Kidney tubule cell (primary cell): Measurements from ENCODE around the gene ANKDD1A.

Experiments used
- DNase-seq: peaks from one replicate; pipeline ENCODE4 v3.0.0-alpha.2; 2018; ENCODE audit warnings: low spot score

ANKDD1A gene

GRCh38 chr15:64911311-64912186, at the start of gene ANKDD1A:
TSS of gene ANKDD1A (plus strand) at chr15:64911902. CDS start at chr15:64911931, 29 bp downstream.
- peak; percentile 46 for DNase-seq

GRCh38 chr15:64861960-64862359, 49.7 kb upstream of the ANKDD1A start:
- DNase-seq, result no peak

- DNase-seq, result no peak
Observed at GRCh38 chr15:64862408-64862807, 49.3 kb upstream of the ANKDD1A start.

GRCh38 chr15:64864068-64864467, 47.6 kb upstream of the ANKDD1A start:
- DNase-seq, result no peak

DNA sequence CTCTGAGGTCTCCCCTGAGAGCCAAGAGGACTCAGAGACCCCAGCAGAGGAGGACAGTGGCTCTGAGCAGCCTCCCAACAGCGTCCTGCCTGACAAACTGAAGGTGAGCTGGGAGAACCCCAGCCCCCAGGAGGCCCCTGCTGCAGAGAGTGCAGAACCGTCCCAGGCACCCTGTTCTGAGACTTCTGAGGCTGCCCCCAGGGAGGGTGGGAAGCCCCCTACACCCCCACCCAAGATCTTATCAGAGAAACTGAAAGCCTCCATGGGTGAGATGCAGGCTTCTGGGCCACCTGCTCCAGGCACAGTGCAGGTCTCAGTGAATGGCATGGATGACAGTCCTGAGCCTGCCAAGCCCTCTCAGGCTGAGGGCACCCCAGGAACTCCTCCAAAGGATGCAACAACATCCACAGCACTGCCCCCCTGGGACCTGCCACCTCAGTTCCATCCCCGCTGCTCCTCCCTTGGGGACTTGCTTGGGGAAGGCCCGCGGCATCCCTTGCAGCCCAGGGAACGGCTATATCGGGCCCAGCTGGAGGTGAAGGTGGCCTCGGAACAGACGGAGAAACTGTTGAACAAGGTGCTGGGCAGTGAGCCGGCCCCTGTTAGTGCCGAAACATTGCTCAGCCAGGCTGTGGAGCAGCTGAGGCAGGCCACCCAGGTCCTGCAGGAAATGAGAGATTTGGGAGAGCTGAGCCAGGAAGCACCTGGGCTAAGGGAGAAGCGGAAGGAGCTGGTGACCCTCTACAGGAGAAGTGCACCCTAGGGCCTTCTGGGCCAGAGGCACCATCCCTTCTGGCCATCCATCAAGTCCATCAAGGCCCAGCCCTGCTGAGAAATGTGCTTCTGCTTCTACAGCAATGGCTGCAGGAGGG, 46.3 kb upstream of the ANKDD1A start:
- no peak for DNase-seq

- DNase-seq, result peak; percentile 30
Observed at GRCh38 chr15:64865998-64866520, 45.6 kb upstream of the ANKDD1A start.

DNA sequence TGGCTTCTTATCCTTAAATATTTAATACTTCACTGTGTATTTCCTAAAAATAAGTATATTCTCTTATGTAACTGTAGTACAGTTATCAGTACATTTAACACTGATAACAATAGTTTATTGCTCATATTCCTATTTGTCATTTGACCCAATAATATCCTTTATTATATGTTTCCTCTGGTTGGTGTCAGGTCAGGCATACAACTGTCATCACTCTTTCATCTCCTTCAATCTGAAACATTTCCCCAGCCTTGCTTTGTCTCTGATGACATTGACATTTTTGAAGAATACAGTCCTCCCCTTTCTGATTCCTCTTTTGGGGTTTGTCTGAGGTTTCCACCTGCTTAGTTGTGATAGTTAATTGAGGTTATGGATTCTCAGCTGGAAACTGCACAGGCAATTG, 42.2 kb upstream of the ANKDD1A start:
- no peak for DNase-seq

DNA sequence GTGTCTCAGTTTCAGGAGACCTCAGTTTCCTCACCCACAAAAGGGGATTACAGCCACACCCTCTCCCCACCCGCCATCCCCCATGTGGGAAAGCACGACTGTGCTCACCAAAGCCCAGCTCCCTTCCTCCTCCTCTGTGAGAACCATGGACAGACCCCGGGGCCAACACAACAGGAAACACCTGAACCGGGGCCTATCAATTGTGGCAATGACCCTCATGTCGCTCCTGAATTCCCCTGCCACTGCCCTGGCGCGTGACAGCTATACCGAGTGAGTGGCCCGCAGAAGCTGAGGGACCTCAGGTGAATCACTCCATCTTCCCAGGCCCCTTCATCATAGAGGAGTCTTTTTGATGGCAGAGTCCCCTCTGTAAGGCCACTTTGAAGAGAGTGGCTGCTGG, 41.3 kb upstream of the ANKDD1A start:
- no peak for DNase-seq

DNA sequence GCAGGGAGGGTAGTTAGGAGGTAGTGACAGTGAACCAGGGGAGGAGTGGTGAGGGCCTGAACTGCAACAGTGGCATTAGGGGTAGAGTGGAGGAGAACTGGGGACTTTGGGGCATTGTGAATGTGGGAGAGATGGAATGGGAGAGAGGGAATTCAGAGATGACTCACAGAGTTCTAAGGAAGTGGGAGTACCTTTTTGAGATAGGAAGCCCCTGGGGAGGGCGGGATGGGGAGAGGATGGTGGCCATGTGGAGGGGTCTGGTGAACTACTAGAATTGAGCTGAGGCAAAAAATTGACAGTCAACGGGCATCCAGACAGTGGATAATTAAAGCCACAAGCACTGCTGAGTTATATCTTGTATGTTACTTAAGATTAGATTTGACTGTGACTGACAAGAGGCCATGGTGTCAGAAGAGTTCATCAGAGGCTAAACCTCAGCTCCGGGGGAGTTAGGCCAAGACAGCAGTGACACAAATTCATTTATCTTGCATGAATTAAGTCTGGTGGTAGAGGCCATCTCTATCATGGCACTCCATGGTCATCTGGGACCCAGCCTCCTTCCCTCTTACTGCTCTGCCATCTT, 36.0 kb upstream of the ANKDD1A start:
- DNase-seq, result no peak

DNA sequence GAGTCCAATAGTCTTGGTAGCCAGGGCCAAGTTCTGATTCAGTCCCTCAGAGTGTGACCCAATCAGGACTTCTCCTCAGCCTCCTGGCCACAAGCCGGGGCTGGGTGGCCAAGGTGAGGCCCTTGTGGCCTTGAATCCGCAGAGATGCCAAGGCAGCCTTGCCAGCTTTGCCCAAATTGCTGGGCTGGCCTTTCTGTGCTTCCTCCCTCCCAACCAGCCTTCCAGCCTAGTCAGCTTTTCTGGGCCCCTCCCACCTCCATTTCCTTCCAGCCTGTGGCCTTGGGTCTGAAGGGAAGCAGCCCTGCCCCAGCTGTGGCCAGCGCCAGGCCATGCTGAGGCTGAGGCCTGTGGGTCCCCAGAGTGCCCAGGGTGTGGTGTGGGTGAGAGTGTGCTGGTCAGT, 34.3 kb upstream of the ANKDD1A start:
- no peak for DNase-seq

GRCh38 chr15:64878705-64879104, 33.0 kb upstream of the ANKDD1A start:
- no peak for DNase-seq

DNA sequence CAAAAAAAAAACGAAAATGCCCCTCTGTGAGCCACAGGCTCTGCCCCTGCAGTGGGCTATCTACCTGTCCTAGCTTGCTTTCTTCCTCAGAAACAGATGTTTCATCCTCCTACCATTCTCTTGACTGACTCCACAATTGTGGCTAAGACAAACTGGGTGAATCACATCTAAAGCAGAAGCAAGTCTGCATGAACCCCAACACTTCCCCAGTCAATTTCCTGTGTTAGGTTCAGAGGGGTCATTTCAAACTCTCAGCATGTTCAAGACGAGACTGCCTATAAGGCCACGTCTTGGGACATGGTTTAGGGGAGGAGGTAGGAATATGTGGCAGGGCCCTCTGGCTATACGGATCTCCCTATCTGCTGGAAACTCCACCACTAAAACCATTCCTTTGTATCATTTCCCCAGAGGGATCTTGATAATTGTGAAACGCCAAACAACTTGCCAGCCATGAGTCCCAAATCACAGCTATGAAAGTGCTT, 28.6 kb upstream of the ANKDD1A start:
- DNase-seq, result no peak

DNA sequence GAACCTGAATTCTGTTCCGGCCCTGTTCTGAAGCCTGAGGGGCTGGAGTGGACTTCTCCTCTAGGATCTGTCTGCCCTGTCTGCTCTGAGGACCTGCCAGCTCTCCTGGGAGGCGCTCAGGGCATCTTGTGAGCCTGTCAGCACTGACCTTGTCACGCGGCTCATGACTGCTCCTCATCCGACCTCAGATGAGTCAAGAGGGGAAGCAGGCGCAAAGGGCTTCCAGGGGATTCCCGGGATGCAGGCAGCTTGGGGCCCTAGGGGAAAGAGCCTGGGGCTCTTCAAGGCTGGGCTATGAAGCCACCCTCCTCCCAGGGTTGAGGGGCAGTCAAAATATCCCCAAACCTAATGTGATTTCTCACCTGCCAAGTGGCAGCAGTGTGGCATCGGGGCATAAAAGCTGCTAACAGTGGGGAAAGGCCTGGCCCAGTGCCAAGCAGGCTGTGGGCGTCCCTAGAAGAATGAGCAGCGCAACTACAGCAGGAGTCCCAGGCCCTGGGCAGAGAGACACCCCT, 27.6 kb upstream of the ANKDD1A start:
- peak; percentile 96 for DNase-seq

DNA sequence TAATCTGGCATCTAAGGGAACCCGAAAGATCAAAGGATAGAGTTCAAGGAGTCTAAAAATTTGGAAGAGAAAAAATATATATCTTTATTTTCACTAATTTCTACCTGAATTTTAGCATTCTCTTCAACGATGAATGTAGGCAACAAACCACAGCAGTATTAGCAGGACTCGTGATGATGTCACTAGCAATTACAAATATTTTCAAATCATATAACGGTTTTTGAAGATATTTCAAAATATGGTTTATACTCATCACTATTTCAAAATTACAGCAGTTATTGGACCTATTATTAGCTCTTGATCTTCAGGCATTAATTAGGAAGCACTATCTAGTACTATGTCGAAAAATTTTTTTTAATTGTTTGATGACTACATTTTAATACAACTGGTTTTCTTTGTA, 27.0 kb upstream of the ANKDD1A start:
- no peak for DNase-seq

DNA sequence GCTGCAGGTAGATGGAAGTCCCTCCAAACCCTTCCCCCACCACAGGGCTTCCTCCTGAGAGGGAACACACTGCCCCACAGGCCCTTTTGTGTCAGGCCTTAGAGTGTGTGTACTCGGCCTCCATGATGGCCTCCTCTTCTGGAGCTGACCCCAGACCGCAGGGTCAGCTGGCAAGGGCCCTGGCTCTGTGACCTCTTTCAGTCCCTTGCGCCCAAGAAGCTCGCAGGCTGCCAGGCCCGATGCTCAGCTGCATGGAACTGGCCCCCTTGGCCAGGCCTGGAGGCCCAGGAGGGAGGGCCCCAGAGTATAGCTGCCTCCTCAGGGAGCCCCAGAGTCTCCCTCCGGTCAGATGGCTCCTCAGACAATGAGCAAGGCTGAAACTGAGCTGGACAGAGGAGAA, 23.4 kb upstream of the ANKDD1A start:
- no peak for DNase-seq

DNA sequence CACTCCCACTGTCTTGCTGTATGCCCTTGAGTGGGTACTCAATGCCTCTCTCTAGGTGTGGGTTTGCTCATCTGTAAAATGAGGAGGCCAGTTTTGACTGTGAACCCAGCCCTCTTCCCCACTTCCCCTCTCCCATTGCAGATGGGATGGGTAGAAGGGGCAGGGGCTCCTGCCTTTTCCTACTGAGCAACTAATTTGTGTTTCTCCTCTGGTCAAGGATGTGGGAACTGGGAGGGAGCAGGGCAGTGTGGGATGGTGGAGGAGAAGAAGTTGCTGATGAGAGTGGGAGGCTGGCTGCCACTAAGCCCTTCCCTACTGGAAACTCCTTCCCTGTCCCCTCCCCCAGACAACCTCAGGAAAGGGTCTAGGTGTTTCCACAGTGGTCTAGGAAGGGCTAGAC, 20.1 kb upstream of the ANKDD1A start:
- no peak for DNase-seq

DNA sequence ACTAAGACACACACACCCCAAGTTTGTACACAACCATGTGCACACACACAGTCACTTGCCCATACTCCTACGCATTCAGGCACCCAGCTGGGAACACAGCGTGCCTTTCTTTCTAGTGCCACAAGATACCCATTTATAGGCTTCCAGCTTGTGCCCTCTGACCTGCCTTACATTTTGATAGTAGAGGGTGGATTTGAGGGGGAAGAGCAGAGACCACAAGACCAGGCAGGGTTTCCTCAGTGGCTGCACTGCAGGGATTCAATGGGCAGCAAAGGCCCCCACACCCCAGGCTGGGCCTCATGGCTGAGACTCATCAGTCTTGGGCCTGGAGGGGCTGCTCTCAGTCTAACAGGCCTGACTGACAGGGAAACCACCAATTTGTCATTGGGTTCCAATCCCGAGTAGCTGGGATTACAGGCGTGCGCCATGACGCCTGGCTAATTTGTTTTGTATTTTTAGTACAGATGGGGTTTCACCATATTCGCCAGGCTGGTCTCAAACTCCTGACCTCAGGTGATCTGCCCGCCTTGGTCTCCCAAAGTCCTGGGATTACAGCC, 18.8 kb upstream of the ANKDD1A start:
- DNase-seq, result no peak

GRCh38 chr15:64893481-64894394, 18.0 kb upstream of the ANKDD1A start:
- peak; percentile 98 for DNase-seq

DNA sequence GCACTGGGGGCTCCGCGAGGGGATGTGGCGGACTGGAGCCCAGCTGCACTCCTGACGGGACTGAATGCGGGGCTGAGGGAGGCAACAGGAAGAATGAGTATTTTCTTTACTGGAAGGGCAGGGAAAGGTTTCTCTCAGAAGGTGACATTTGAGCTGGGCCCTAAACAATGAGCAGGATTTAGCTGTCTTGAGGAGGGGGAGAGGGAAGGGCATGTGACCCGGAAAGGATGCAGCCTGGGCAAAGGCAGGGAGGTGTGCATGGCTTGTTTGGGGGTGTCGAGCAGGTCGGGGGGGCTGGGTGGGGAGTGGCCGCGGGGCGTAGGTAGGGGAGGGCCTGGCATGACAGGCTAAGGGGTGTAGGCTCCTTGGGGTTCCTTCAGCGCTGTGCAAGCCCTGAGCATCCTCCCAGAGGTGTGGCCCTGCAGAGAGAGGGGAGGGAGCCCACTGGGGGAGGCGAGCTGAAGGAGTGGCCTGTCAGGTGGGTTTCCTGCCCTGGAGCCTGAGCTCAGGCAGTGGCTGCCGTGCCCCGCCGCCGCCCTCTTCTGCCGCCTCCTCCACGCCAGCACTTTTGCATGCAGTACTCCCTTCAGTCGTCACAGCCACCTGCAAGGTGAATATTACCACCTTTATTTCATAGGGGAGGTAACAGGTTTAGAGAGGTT, 17.2 kb upstream of the ANKDD1A start:
- no peak for DNase-seq
